HepG2 (cell line): ENCODE measurements around the gene RNFT2. TPM values are rescaled to one million over a fixed set of nuclear protein-coding genes. Genes with fewer than 3 reads are reported as not detected.

Source experiments
- ATAC-seq: fragments of 200-7000 bp; cut with Tn5 transposase; 3 replicates; pipeline ENCODE4 v1.9.1; 2020; ENCODE audit warnings: mild to moderate bottlenecking, moderate library complexity
- BruUV-seq: library from RNA; stranded (reverse); fragments of 400-500 nt; replicated peaks from 2 replicates; lab custom pipeline; 2021; lab: Mats Ljungman, UMichigan
- CTCF ChIA-PET: fragments of 300-600 bp; formaldehyde crosslinking; extraction: SDS; loops from one replicate; lab custom pipeline; 2021; ENCODE audit warnings: low total read pairs, inconsistent platforms, low intra/inter-chr PET ratio; lab: Yijun Ruan, JAX
- POLR2A ChIA-PET: fragments of 350-600 bp; sonication (Branson Sonifier 250); formaldehyde crosslinking; loops from one replicate; lab custom pipeline; 2020; ENCODE audit warnings: antibody characterized with exemption, inconsistent platforms; lab: Yijun Ruan, JAX
- DNase-seq: peaks from one replicate; pipeline ENCODE4 v3.0.0-alpha.2; 2015; ENCODE audit warnings: low spot score
- FAIRE-seq: peaks from 3 replicates; lab custom pipeline; 2011; peaks lifted over from hg19 to GRCh38; lab: Jason Lieb, UNC
- H2AFZ ChIP-seq: one replicate; pipeline ENCODE4 v1.6.1; 2011; ENCODE audit warnings: low read length, inconsistent platforms
- H3K27ac ChIP-seq: fragments of 300-600 bp; 3 replicates; pipeline ENCODE4 v1.8.0; 2011; ENCODE audit warnings: mixed run types, mild to moderate bottlenecking, mixed read lengths, low read length, inconsistent platforms; ENCODE audit not compliant: insufficient read depth; ENCODE audit errors: extremely low read length
- H3K27me3 ChIP-seq, 2 experiments: fragments of 200-600 bp in 1 of 2; 2 replicates in 1 of 2; 3 replicates in 1 of 2; pipeline versions ENCODE4 v1.6.0 to v1.8.0; 2011; ENCODE audit warnings: low read length in 2 of 2, mild to moderate bottlenecking in 2 of 2, moderate library complexity in 2 of 2, inconsistent platforms in 1 of 2; ENCODE audit not compliant: insufficient read depth in 2 of 2, control insufficient read depth in 1 of 2
- H3K36me3 ChIP-seq, 2 experiments: fragments of 200-600 bp in 1 of 2; replicated peaks in 1 of 2; 2 replicates in 1 of 2; 3 replicates in 1 of 2; pipeline versions ENCODE4 v1.5.1 to v1.8.0; 2011; ENCODE audit warnings: low read length in 2 of 2, inconsistent platforms in 1 of 2; ENCODE audit not compliant: insufficient read depth in 2 of 2, control insufficient read depth in 1 of 2
- H3K4me1 ChIP-seq: 2 replicates; pipeline ENCODE4 v1.5.1; 2012; ENCODE audit warnings: low read length, inconsistent platforms; ENCODE audit not compliant: insufficient read depth
- H3K4me2 ChIP-seq: 2 replicates; pipeline ENCODE4 v1.6.0; 2011; ENCODE audit warnings: low read depth, low read length, inconsistent platforms
- H3K4me3 ChIP-seq, 3 experiments: fragments of 200-600 bp in 1 of 3; sonication (generic), shearing (Covaris generic) in 1 of 3; replicated peaks in 1 of 3; 2 replicates each; pipeline ENCODE4 v1.5.1; 2011 to 2016; ENCODE audit warnings: low read length in 3 of 3, inconsistent platforms in 2 of 3, low read depth in 2 of 3, mild to moderate bottlenecking in 2 of 3, control low read depth in 1 of 3, mixed read lengths in 1 of 3; ENCODE audit not compliant: insufficient read depth in 1 of 3
- H3K79me2 ChIP-seq: one replicate; pipeline ENCODE4 v1.6.1; 2011; ENCODE audit warnings: low read length, inconsistent platforms; ENCODE audit not compliant: insufficient read depth
- H3K9ac ChIP-seq: 2 replicates; pipeline ENCODE4 v1.6.0; 2011; ENCODE audit warnings: mild to moderate bottlenecking, low read depth, low read length, inconsistent platforms; ENCODE audit not compliant: insufficient read depth
- H3K9me3 ChIP-seq: 2 replicates; pipeline ENCODE4 v1.5.1; 2012; ENCODE audit warnings: mild to moderate bottlenecking, low read length
- H4K20me1 ChIP-seq: 2 replicates; pipeline ENCODE4 v1.6.0; 2011; ENCODE audit warnings: inconsistent platforms, mild to moderate bottlenecking, low read length, moderate library complexity; ENCODE audit not compliant: insufficient read depth
- BCL6 ChIP-seq: IDR thresholded peaks from 2 replicates; pipeline ENCODE4 v1.6.1; 2016; ENCODE audit warnings: missing genetic modification reagents, missing compliant biosample characterization
- FOXA1 ChIP-seq, 2 experiments: fragments of 450-650 bp in 1 of 2; sonication (generic) in 1 of 2; formaldehyde crosslinking in 1 of 2; IDR thresholded peaks; 2 replicates each; pipeline versions ENCODE4 v1.4.0 to v1.6.1; 2016 to 2020; ENCODE audit warnings: missing genetic modification reagents in 1 of 2
- MTA1 ChIP-seq: sonication (generic); formaldehyde crosslinking; IDR thresholded peaks from 2 replicates; pipeline ENCODE4 v1.4.0; 2020; ENCODE audit warnings: missing genetic modification reagents, mild to moderate bottlenecking, borderline replicate concordance
- NR2F6 ChIP-seq, 2 experiments: IDR thresholded peaks; 2 replicates each; pipeline ENCODE4 v1.6.1; 2016; ENCODE audit warnings: antibody characterized with exemption in 1 of 2, mild to moderate bottlenecking in 1 of 2
- PBX3 ChIP-seq: sonication (generic); formaldehyde crosslinking; IDR thresholded peaks from 2 replicates; pipeline ENCODE4 v1.8.1; 2023; ENCODE audit warnings: missing genetic modification reagents, inconsistent platforms, borderline replicate concordance
- SOX13 ChIP-seq, 3 experiments: fragments of 450-650 bp in 1 of 3; sonication (generic) in 1 of 3; formaldehyde crosslinking in 1 of 3; IDR thresholded peaks in 2 of 3; conservative IDR thresholded peaks in 1 of 3; 2 replicates each; pipeline versions ENCODE4 v1.5.0 to v1.6.1; 2016 to 2020; ENCODE audit warnings: antibody characterized with exemption in 1 of 3, mild to moderate bottlenecking in 1 of 3, missing compliant biosample characterization in 1 of 3, missing genetic modification reagents in 1 of 3, moderate library complexity in 1 of 3
- XRCC5 ChIP-seq: fragments of 200-400 bp; formaldehyde crosslinking; optimal IDR thresholded peaks from 2 replicates; pipeline ENCODE3; 2017; ENCODE audit warnings: mild to moderate bottlenecking, low read length
- ZFYVE20 ChIP-seq: sonication (generic); formaldehyde crosslinking; IDR thresholded peaks from 2 replicates; pipeline ENCODE4 v1.8.0; 2023; ENCODE audit warnings: low read depth, mild to moderate bottlenecking, moderate library complexity, missing genetic modification reagents, borderline replicate concordance
- ZKSCAN1 ChIP-seq: fragments of 150-350 bp; IDR thresholded peaks from 2 replicates; pipeline ENCODE4 v1.6.1; 2014; ENCODE audit warnings: low read length
- ZNF513 ChIP-seq: sonication (generic); formaldehyde crosslinking; conservative IDR thresholded peaks from 2 replicates; pipeline ENCODE4 v1.5.0; 2020; ENCODE audit warnings: missing genetic modification reagents
- ZNF607 ChIP-seq: sonication (generic); formaldehyde crosslinking; IDR thresholded peaks from 2 replicates; pipeline ENCODE4 v1.5.1; 2020; ENCODE audit warnings: missing genetic modification reagents, mild to moderate bottlenecking, borderline replicate concordance
- WGBS: methylation state at CpG from one replicate; pipeline ENCODE4 v1.1.6; 2017; ENCODE audit warnings: low lambda C conversion rate; 5-methylcytosine and 5-hydroxymethylcytosine counted together
- in situ Hi-C: cut with HindIII; loops from 2 replicates; pipeline ENCODE4 v1.10.0; 2017; ENCODE audit warnings: low pct_unique_long_range_greater_than_20kb; ENCODE audit not compliant: extremely low pct_ligation_motif_present
- intact Hi-C: fragments of 100-400 bp; cut with micrococcal nuclease; formaldehyde crosslinking; loops from one replicate; pipeline ENCODE4 v1.10.0; 2022; ENCODE audit not compliant: unreplicated experiment
- polyA plus RNA-seq, 8 experiments: library from polyadenylated mRNA; depleted of rRNA in 3 of 8; stranded (reverse) in 7 of 8; unstranded in 1 of 8; fragments of >200 nt; fragmentation: Illumina TruSeq in 4 of 8; extraction: Trizol in 4 of 8; gene quantifications; 2 replicates each; pipeline versions ENCODE4 v1.2.1 to v1.2.3, GENCODE V29; 2011 to 2016; ENCODE audit warnings: low read depth in 4 of 8, missing spikeins in 1 of 8, mixed read lengths in 1 of 8; ENCODE audit not compliant: insufficient read depth in 1 of 8
- total RNA-seq, 5 experiments: library from RNA; depleted of rRNA; stranded (reverse); fragments of >200 nt; fragmentation: Illumina TruSeq; extraction: Trizol; gene quantifications; 2 replicates each; pipeline ENCODE4 v1.2.3, GENCODE V29; 2016; ENCODE audit warnings: low read depth in 1 of 5
- TF ChIP-seq, protein P1 (sequence below): sonication (generic); formaldehyde crosslinking; IDR thresholded peaks from 2 replicates; pipeline ENCODE4 v1.5.0; 2020; ENCODE audit warnings: mild to moderate bottlenecking, missing genetic modification reagents, moderate library complexity
- TF ChIP-seq, protein P2 (sequence below): sonication (generic); formaldehyde crosslinking; IDR thresholded peaks from 2 replicates; pipeline ENCODE4 v1.4.0; 2020; ENCODE audit warnings: missing genetic modification reagents, borderline replicate concordance
- TF ChIP-seq, protein P3 (sequence below): sonication (generic); formaldehyde crosslinking; IDR thresholded peaks from 2 replicates; pipeline ENCODE4 v1.8.0; 2022; ENCODE audit warnings: mild to moderate bottlenecking, missing genetic modification reagents, borderline replicate concordance
- TF ChIP-seq, protein P4 (sequence below): sonication (generic); formaldehyde crosslinking; IDR thresholded peaks from 2 replicates; pipeline ENCODE4 v1.8.1; 2023; ENCODE audit warnings: missing genetic modification reagents, mild to moderate bottlenecking, borderline replicate concordance

RNFT2 gene
- total and polyA plus RNA-seq, 2 of the 13 experiments (the other 11 are each of a cell fraction or from before 2014, with no cell fraction given): 3.3 to 8.3 TPM

GRCh38 chr12:116727261-116727660 is 10.9 kb upstream of the RNFT2 start:
- H3K27me3 ChIP-seq: no peaks in the 10 kb centered on the region
- peak overlapping the region; percentile 40 for H3K4me2 ChIP-seq
- peaks cover 44% of the 10 kb centered on the region for H3K4me1 ChIP-seq
- no peaks in the 10 kb centered on the region for H3K9me3 ChIP-seq
- peaks cover 14% of the 10 kb centered on the region; the same call in 1 of the 2 replicates for H4K20me1 ChIP-seq
- intact Hi-C loops: no loop called here
- H2AFZ ChIP-seq: no peak overlapping the region
- H3K9ac ChIP-seq: no peak overlapping the region
- in situ Hi-C loops: no loop called here
- ATAC-seq (peak; percentile 46; the same call in 1 of the 3 replicates), DNase-seq (peak; percentile 21), FAIRE-seq (peak; percentile 18)
- peaks cover 6 to 20% of the 10 kb centered on the region in 2 experiments for H3K36me3 ChIP-seq
- no peak overlapping the region for H3K27ac ChIP-seq
- WGBS: 25% methylated on average over 3 of the region's 3 CpGs
- no peak overlapping the region for H3K4me3 ChIP-seq
- peaks cover 59% of the 10 kb centered on the region for H3K79me2 ChIP-seq
- CTCF ChIA-PET: no interaction called here
- POLR2A ChIA-PET: interaction anchor here (0.9 kb wide), 1 partner anchor 9 kb away, joined by 3 read pairs; no protein-coding TSS in a partner anchor
- no TSS peak for BruUV-seq
- TF ChIP-seq, protein P1, sequence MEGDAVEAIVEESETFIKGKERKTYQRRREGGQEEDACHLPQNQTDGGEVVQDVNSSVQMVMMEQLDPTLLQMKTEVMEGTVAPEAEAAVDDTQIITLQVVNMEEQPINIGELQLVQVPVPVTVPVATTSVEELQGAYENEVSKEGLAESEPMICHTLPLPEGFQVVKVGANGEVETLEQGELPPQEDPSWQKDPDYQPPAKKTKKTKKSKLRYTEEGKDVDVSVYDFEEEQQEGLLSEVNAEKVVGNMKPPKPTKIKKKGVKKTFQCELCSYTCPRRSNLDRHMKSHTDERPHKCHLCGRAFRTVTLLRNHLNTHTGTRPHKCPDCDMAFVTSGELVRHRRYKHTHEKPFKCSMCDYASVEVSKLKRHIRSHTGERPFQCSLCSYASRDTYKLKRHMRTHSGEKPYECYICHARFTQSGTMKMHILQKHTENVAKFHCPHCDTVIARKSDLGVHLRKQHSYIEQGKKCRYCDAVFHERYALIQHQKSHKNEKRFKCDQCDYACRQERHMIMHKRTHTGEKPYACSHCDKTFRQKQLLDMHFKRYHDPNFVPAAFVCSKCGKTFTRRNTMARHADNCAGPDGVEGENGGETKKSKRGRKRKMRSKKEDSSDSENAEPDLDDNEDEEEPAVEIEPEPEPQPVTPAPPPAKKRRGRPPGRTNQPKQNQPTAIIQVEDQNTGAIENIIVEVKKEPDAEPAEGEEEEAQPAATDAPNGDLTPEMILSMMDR: peak; percentile 24; the same call in 1 of the 2 replicates
- TF ChIP-seq ZFYVE20 (CRISPR knock-in tag) (no peak), ZNF607 (CRISPR knock-in tag) (no peak), FOXA1 (IDR thresholded peaks at IDR 0.05) (no peak), FOXA1 (CRISPR knock-in tag; IDR thresholded peaks at IDR 0.05) (peak; percentile 51), SOX13 (IDR thresholded peaks at IDR 0.05) (no peak), SOX13 (CRISPR knock-in tag; conservative IDR thresholded peaks at IDR 0.05 in 1 of 2, IDR thresholded peaks at IDR 0.05 in 1 of 2) (0 out of 4 replicates have a peak, but pooled peaks of 1 of the 2 experiments have one; percentile 34), XRCC5 (no peak), ZNF513 (no peak), ZKSCAN1 (no peak), BCL6 (CRISPR knock-in tag) (0 out of 2 replicates have a peak, but pooled peaks have one; percentile 10), MTA1 (CRISPR knock-in tag) (no peak), PBX3 (no peak), NR2F6 (IDR thresholded peaks at IDR 0.05) (0 out of 2 replicates have a peak, but pooled peaks have one; percentile 13), NR2F6 (CRISPR knock-in tag; IDR thresholded peaks at IDR 0.05) (no peak)
- TF ChIP-seq, protein P2, sequence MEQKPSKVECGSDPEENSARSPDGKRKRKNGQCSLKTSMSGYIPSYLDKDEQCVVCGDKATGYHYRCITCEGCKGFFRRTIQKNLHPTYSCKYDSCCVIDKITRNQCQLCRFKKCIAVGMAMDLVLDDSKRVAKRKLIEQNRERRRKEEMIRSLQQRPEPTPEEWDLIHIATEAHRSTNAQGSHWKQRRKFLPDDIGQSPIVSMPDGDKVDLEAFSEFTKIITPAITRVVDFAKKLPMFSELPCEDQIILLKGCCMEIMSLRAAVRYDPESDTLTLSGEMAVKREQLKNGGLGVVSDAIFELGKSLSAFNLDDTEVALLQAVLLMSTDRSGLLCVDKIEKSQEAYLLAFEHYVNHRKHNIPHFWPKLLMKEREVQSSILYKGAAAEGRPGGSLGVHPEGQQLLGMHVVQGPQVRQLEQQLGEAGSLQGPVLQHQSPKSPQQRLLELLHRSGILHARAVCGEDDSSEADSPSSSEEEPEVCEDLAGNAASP (CRISPR knock-in tag): peak; percentile 28; the same call in 1 of the 2 replicates
- TF ChIP-seq, protein P3, sequence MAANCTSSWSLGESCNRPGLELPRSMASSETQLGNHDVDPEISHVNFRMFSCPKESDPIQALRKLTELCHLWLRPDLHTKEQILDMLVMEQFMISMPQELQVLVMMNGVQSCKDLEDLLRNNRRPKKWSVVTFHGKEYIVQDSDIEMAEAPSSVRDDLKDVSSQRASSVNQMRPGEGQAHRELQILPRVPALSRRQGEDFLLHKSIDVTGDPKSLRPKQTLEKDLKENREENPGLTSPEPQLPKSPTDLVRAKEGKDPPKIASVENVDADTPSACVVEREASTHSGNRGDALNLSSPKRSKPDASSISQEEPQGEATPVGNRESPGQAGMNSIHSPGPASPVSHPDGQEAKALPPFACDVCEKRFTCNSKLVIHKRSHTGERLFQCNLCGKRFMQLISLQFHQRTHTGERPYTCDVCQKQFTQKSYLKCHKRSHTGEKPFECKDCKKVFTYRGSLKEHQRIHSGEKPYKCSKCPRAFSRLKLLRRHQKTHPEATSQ: no peak
- TF ChIP-seq, protein P4, sequence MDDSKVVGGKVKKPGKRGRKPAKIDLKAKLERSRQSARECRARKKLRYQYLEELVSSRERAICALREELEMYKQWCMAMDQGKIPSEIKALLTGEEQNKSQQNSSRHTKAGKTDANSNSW (CRISPR knock-in tag): no peak
